HCT116 (cell line): ENCODE results near the gene OSBPL8. TPM values are rescaled to one million over a fixed set of nuclear protein-coding genes. Genes with fewer than 3 reads are reported as not detected.
"Not testable (repeated sequence)": the region's sequence is repeated elsewhere in the genome, so short reads cannot be mapped to it uniquely, and the experiment has no call there.

ENCODE experiments used
- ATAC-seq: fragments of 200-7000 bp; cut with Tn5 transposase; 2 replicates; pipeline ENCODE4 v1.9.1; 2020; ENCODE audit warnings: mild to moderate bottlenecking, moderate library complexity
- BruUV-seq: library from RNA; stranded (reverse); fragments of 400-500 nt; replicated peaks from 2 replicates; lab custom pipeline; 2021; lab: Mats Ljungman, UMichigan
- CTCF ChIA-PET: fragments of 300-600 bp; sonication (Branson Sonifier 250); formaldehyde crosslinking; loops from one replicate; lab custom pipeline; 2021; ENCODE audit warnings: antibody characterized with exemption; lab: Charles Lee
- POLR2A ChIA-PET: fragments of 300-600, 350-600 bp; sonication (Branson Sonifier 250); formaldehyde crosslinking; loops from one replicate; lab custom pipeline; 2021; ENCODE audit warnings: antibody characterized with exemption; lab: Charles Lee
- RAD21 ChIA-PET, 2 experiments: fragments of 300-600 bp; sonication (Branson Sonifier 250); formaldehyde crosslinking; loops; one replicate each; lab custom pipeline; 2023; ENCODE audit warnings: low total read pairs in 2 of 2; ENCODE audit not compliant: uncharacterized antibody in 2 of 2, unreplicated experiment in 2 of 2, low non-redundant PET in 1 of 2; lab: Charles Lee
- DNase-seq: peaks from one replicate; pipeline ENCODE4 v3.0.0-alpha.2; 2010; ENCODE audit warnings: low read depth, low spot score
- H2AFZ ChIP-seq: fragments of 200-600 bp; shearing (Covaris generic), sonication (generic); 2 replicates; pipeline ENCODE4 v1.6.1; 2017; ENCODE audit warnings: low read depth, mixed run types, mixed read lengths, antibody characterized with exemption, low read length; ENCODE audit not compliant: poor library complexity, severe bottlenecking
- H3K27ac ChIP-seq: 2 replicates; pipeline ENCODE4 v1.5.1; 2012; ENCODE audit warnings: low read depth, low read length
- H3K27me3 ChIP-seq: fragments of 200-600 bp; sonication (generic); 2 replicates; pipeline ENCODE4 v1.6.1; 2016; ENCODE audit warnings: mixed run types, low read length, mixed read lengths; ENCODE audit not compliant: insufficient read depth
- H3K36me3 ChIP-seq, 2 experiments: fragments of 200-500 bp in 1 of 2; fragments of 200-600 bp in 1 of 2; sonication (Bioruptor generic) in 1 of 2; sonication (generic) in 1 of 2; 2 replicates each; pipeline versions ENCODE4 v1.5.1 to v1.6.1; 2014 to 2016; ENCODE audit warnings: low read length in 2 of 2, inconsistent platforms in 1 of 2, mixed read lengths in 1 of 2, mixed run types in 1 of 2; ENCODE audit not compliant: insufficient read depth in 2 of 2, control insufficient read depth in 1 of 2
- H3K4me1 ChIP-seq, 2 experiments: fragments of 200-600 bp in 1 of 2; sonication (generic) in 1 of 2; 2 replicates each; pipeline versions ENCODE4 v1.5.1 to v1.6.1; 2012 to 2017; ENCODE audit warnings: low read length in 2 of 2, inconsistent platforms in 1 of 2, mild to moderate bottlenecking in 1 of 2, mixed read lengths in 1 of 2, mixed run types in 1 of 2, moderate library complexity in 1 of 2; ENCODE audit not compliant: insufficient read depth in 2 of 2, control insufficient read depth in 1 of 2
- H3K4me2 ChIP-seq: fragments of 200-600 bp; sonication (generic); 2 replicates; pipeline ENCODE4 v1.6.1; 2017; ENCODE audit warnings: mixed run types, low read length, mixed read lengths
- H3K4me3 ChIP-seq, 2 experiments: fragments of 200-600 bp in 1 of 2; sonication (generic) in 1 of 2; replicated peaks in 1 of 2; 2 replicates each; pipeline ENCODE4 v1.5.1; 2011 to 2016; ENCODE audit warnings: low read length in 2 of 2, control low read depth in 1 of 2, low read depth in 1 of 2, mild to moderate bottlenecking in 1 of 2, mixed read lengths in 1 of 2, mixed run types in 1 of 2
- H3K79me2 ChIP-seq: fragments of 200-600 bp; sonication (generic); 2 replicates; pipeline ENCODE4 v1.6.1; 2017; ENCODE audit warnings: mild to moderate bottlenecking, mixed run types, low read length, moderate library complexity, mixed read lengths; ENCODE audit not compliant: insufficient read depth
- H3K9ac ChIP-seq: fragments of 200-600 bp; sonication (generic); 2 replicates; pipeline ENCODE4 v1.6.1; 2016; ENCODE audit warnings: low read length, mixed read lengths
- H3K9me2 ChIP-seq: fragments of 200-600 bp; sonication (generic), shearing (Covaris generic); 2 replicates; pipeline ENCODE4 v1.6.1; 2017; ENCODE audit warnings: mixed run types, mild to moderate bottlenecking, moderate library complexity; ENCODE audit not compliant: insufficient read depth
- H3K9me3 ChIP-seq, 2 experiments: fragments of 200-500 bp in 1 of 2; fragments of 200-600 bp in 1 of 2; sonication (Bioruptor generic) in 1 of 2; sonication (generic) in 1 of 2; 2 replicates each; pipeline ENCODE4 v1.6.1; 2014 to 2017; ENCODE audit warnings: low read length in 2 of 2, mixed read lengths in 2 of 2, inconsistent platforms in 1 of 2, low read depth in 1 of 2, mild to moderate bottlenecking in 1 of 2, mixed run types in 1 of 2, moderate library complexity in 1 of 2; ENCODE audit not compliant: control insufficient read depth in 1 of 2, insufficient read depth in 1 of 2
- H4K20me1 ChIP-seq: fragments of 200-600 bp; sonication (generic), shearing (Covaris generic); 2 replicates; pipeline ENCODE4 v1.6.1; 2017; ENCODE audit warnings: mixed run types, mild to moderate bottlenecking, moderate library complexity; ENCODE audit not compliant: insufficient read depth
- CBX3 ChIP-seq: IDR thresholded peaks from 2 replicates; pipeline ENCODE4 v1.6.1; 2012; ENCODE audit warnings: low read depth
- ELF1 ChIP-seq: IDR thresholded peaks from 2 replicates; pipeline ENCODE4 v1.6.1; 2012; ENCODE audit warnings: low read depth, borderline replicate concordance
- EZH2 ChIP-seq: fragments of 200-600 bp; sonication (generic); IDR thresholded peaks from 2 replicates; pipeline ENCODE4 v1.6.1; 2017; ENCODE audit warnings: antibody characterized with exemption, mixed run types
- intact Hi-C: fragments of 100-400 bp; cut with micrococcal nuclease; formaldehyde crosslinking; loops from 2 replicates; pipeline ENCODE4 v1.10.0; 2022
- total RNA-seq: library from RNA; stranded (reverse); gene quantifications from one replicate; pipeline ENCODE4 v1.2.1, GENCODE V29; 2021; ENCODE audit not compliant: unreplicated experiment
- TF ChIP-seq, protein P1 (sequence below): IDR thresholded peaks from 2 replicates; pipeline ENCODE4 v1.6.1; 2012; ENCODE audit warnings: low read depth

OSBPL8 gene
- total RNA-seq, 1 experiment from 2014 or later: 115 TPM

DNA sequence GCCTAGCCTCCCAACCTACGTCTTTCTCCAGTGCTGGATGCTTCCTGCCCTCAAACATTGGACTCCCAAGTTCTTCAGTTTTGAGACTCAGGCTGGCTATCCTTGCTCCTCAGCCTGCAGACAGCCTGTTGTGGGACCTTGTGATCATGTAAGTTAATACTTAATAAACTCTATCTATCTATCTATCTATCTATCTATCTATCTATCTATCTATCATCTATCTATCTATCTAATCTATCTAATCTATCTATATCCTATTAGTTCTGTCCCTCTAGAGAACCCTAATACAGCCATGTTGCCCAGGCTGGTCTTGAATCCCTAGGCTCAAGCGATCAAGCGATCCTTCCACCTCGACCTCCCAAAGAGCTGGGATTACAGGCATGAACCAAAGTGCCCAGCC is 60.4 kb downstream of the OSBPL8 start:
- DNase-seq, intact Hi-C loops: not testable (repeated sequence)

GRCh38 chr12:76495556-76495955 is 64.0 kb downstream of the OSBPL8 start:
- TF ChIP-seq CBX3 (no peak), ELF1 (no peak), EZH2 (no peak)
- TF ChIP-seq, protein P1, sequence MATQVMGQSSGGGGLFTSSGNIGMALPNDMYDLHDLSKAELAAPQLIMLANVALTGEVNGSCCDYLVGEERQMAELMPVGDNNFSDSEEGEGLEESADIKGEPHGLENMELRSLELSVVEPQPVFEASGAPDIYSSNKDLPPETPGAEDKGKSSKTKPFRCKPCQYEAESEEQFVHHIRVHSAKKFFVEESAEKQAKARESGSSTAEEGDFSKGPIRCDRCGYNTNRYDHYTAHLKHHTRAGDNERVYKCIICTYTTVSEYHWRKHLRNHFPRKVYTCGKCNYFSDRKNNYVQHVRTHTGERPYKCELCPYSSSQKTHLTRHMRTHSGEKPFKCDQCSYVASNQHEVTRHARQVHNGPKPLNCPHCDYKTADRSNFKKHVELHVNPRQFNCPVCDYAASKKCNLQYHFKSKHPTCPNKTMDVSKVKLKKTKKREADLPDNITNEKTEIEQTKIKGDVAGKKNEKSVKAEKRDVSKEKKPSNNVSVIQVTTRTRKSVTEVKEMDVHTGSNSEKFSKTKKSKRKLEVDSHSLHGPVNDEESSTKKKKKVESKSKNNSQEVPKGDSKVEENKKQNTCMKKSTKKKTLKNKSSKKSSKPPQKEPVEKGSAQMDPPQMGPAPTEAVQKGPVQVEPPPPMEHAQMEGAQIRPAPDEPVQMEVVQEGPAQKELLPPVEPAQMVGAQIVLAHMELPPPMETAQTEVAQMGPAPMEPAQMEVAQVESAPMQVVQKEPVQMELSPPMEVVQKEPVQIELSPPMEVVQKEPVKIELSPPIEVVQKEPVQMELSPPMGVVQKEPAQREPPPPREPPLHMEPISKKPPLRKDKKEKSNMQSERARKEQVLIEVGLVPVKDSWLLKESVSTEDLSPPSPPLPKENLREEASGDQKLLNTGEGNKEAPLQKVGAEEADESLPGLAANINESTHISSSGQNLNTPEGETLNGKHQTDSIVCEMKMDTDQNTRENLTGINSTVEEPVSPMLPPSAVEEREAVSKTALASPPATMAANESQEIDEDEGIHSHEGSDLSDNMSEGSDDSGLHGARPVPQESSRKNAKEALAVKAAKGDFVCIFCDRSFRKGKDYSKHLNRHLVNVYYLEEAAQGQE: no peak
- TF ChIP-seq, all 23 proteins: peak for 0
- intact Hi-C loops: no loop called here
- CTCF ChIA-PET: no interaction called here

More for the DNA sequence above, 60.4 kb downstream of the OSBPL8 start:
- H3K4me2 ChIP-seq, H3K4me3 ChIP-seq, H3K9ac ChIP-seq, CTCF ChIA-PET, ATAC-seq, RAD21 ChIA-PET, H3K36me3 ChIP-seq, BruUV-seq, H3K27me3 ChIP-seq, H2AFZ ChIP-seq, H3K27ac ChIP-seq, H3K9me2 ChIP-seq, H3K9me3 ChIP-seq, H4K20me1 ChIP-seq, POLR2A ChIA-PET, H3K4me1 ChIP-seq: not testable (repeated sequence)
- peaks cover 22% of the 10 kb centered on the region for H3K79me2 ChIP-seq

More at GRCh38 chr12:76495556-76495955, 64.0 kb downstream of the OSBPL8 start:
- Histone ChIP-seq H3K27ac (no peak overlapping the region), H3K4me2 (no peak overlapping the region), H3K79me2 (peaks cover 12% of the 10 kb centered on the region), H3K9me2 (no peaks in the 10 kb centered on the region), H3K4me1 (no peaks in the 10 kb centered on the region), H2AFZ (no peak overlapping the region), H3K4me3 (no peak overlapping the region), H3K36me3 (no peaks in the 10 kb centered on the region), H3K9ac (no peak overlapping the region), H3K9me3 (peaks cover 0 to 5% of the 10 kb centered on the region in 2 experiments; a peak in 1 of 4 replicates), H4K20me1 (no peaks in the 10 kb centered on the region), H3K27me3 (no peaks in the 10 kb centered on the region)
- ChIA-PET POLR2A (no interaction called here), RAD21 (no interaction called here)
- no TSS peak for BruUV-seq
- DNase-seq (no peak), ATAC-seq (no peak)
